Measurements from ENCODE around the gene SPECC1.

SPECC1 gene

DNA sequence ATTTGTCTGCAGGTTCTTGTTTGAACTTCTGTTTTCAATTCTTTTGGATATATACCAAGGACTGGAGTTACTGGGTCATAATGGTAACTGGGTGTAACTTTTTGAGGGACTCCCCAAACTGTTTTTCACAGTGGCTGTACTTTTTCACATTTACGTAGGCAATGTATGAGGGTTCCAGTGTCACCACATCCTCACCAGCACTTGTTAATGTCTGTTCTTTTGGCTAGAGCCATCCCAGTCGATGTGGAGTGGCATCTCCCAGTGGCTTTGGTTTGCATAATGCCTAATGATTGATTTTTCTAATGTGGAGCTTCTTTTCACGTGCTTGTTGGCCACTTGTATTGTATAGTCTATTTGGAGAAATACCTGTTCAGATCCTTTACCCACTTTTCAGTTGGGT is 59.3 kb downstream of the SPECC1 start:
- H3K4me3 ChIP-seq (ENCODE audit: low read depth, low read length, poor library complexity, severe bottlenecking) = no peak overlapping the region
- no peaks in the 10 kb centered on the region for H3K4me1 ChIP-seq (ENCODE audit: insufficient read depth, low read length, severe bottlenecking)
- H4K20me1 ChIP-seq (ENCODE audit: insufficient read depth, low read length) = no peaks in the 10 kb centered on the region
- no peaks in the 10 kb centered on the region for H3K9me3 ChIP-seq (ENCODE audit: low read length)
- 0 out of 2 replicates have a peak, but pooled peaks cover 4% of the 10 kb centered on the region for H3K27me3 ChIP-seq (ENCODE audit: insufficient read depth, low read length)
- H3K4me2 ChIP-seq (ENCODE audit: low read length) = no peak overlapping the region
- H3K36me3 ChIP-seq (ENCODE audit: insufficient read depth, low read length) = no peaks in the 10 kb centered on the region
- TF ChIP-seq EZH2 (IDR thresholded peaks at IDR 0.05; ENCODE audit: borderline replicate concordance, low read length) = no peak
- no peak for TF ChIP-seq CTCF (IDR thresholded peaks at IDR 0.05; ENCODE audit: low read length)
- no peaks in the 10 kb centered on the region for H3F3A ChIP-seq (ENCODE audit: insufficient read depth, low read length)
- no peak overlapping the region for H3K27ac ChIP-seq (ENCODE audit: low read depth, low read length, poor library complexity, severe bottlenecking)
- no peaks in the 10 kb centered on the region for H3K79me2 ChIP-seq (ENCODE audit: insufficient read depth, low read length)
- no peak overlapping the region for H2AFZ ChIP-seq (ENCODE audit: low read length)
- H3K9ac ChIP-seq (ENCODE audit: low read length) = no peak overlapping the region
- H3K9me2 ChIP-seq (ENCODE audit: low read depth, low read length) = no peaks in the 10 kb centered on the region

DNA sequence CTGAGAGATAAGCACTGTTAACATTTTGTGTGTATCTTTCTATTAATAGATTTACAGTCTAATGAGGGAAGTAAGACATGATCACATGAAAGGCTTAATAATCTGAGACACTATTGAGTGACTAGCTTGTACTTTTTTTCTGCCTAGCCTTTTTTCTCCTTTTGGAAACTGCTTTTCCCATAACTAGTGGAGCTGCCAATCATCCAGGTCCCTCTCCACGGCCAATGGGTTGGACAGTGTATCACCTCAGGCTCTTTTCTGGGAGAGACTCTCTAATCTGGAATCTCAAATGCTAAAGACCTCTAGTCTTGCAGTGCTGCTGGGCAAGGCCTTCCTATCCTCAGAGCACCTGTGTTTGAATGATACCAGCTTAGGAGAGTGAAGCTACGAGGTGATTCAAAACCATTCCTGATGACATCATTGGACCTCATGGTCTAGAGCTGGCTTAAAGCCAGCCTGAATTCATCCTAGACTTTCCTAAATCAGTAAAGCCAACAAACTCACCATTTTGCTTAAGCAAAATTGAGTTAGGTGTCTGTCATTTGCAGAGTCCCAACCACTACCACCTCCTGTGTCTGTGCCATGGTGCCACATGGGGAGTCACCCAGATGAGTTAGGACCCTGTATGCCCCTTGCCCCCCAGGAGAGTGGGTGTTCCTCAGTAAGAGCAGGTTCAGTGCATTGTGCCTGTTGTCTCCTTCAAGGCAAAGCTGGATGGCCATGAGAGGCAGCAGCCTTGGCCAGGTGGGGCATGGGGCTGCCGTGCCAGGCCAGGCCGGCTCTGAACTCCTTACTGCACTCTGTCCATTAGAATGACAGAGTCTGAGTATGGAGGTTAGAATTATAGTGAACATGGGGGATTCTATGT is 62.9 kb downstream of the SPECC1 start:
- no peak overlapping the region for H3K9ac ChIP-seq (ENCODE audit: low read length)
- no peaks in the 10 kb centered on the region for H3K9me2 ChIP-seq (ENCODE audit: low read depth, low read length)
- no peak overlapping the region for H2AFZ ChIP-seq (ENCODE audit: low read length)
- H3K27me3 ChIP-seq (ENCODE audit: insufficient read depth, low read length) = no peaks in the 10 kb centered on the region
- H3K27ac ChIP-seq (ENCODE audit: low read depth, low read length, poor library complexity, severe bottlenecking) = no peak overlapping the region
- H3K4me1 ChIP-seq (ENCODE audit: insufficient read depth, low read length, severe bottlenecking) = no peaks in the 10 kb centered on the region
- TF ChIP-seq CTCF (IDR thresholded peaks at IDR 0.05; ENCODE audit: low read length) = no peak
- no peak for TF ChIP-seq EZH2 (IDR thresholded peaks at IDR 0.05; ENCODE audit: borderline replicate concordance, low read length)
- H3K79me2 ChIP-seq (ENCODE audit: insufficient read depth, low read length) = no peaks in the 10 kb centered on the region
- H3K4me3 ChIP-seq (ENCODE audit: low read depth, low read length, poor library complexity, severe bottlenecking) = no peak overlapping the region
- no peaks in the 10 kb centered on the region for H3F3A ChIP-seq (ENCODE audit: insufficient read depth, low read length)
- no peaks in the 10 kb centered on the region for H3K36me3 ChIP-seq (ENCODE audit: insufficient read depth, low read length)
- no peaks in the 10 kb centered on the region for H4K20me1 ChIP-seq (ENCODE audit: insufficient read depth, low read length)
- no peak overlapping the region for H3K4me2 ChIP-seq (ENCODE audit: low read length)
- H3K9me3 ChIP-seq (ENCODE audit: low read length) = no peaks in the 10 kb centered on the region

DNA sequence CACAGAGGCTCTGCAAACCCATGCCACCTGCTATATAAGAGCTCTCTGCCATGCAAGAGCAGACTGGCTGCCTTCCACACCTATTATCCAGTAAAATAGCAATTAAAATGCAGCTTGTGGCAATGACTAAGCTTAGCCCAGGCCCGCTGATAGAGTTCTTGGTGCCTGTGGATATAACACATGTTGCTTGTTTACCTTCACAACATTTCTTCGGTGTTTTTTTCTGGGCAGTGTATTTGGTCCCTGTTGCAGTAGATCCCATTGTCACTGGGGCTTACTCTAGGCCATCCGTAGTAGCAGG is 63.5 kb downstream of the SPECC1 start:
- no peaks in the 10 kb centered on the region for H3K4me1 ChIP-seq (ENCODE audit: insufficient read depth, low read length, severe bottlenecking)
- H3K9ac ChIP-seq (ENCODE audit: low read length) = no peak overlapping the region
- H3K36me3 ChIP-seq (ENCODE audit: insufficient read depth, low read length) = no peaks in the 10 kb centered on the region
- no peak overlapping the region for H3K27ac ChIP-seq (ENCODE audit: low read depth, low read length, poor library complexity, severe bottlenecking)
- H3F3A ChIP-seq (ENCODE audit: insufficient read depth, low read length) = no peaks in the 10 kb centered on the region
- no peaks in the 10 kb centered on the region for H3K9me3 ChIP-seq (ENCODE audit: low read length)
- no peak overlapping the region for H2AFZ ChIP-seq (ENCODE audit: low read length)
- no peak overlapping the region for H3K4me2 ChIP-seq (ENCODE audit: low read length)
- no peak overlapping the region for H3K4me3 ChIP-seq (ENCODE audit: low read depth, low read length, poor library complexity, severe bottlenecking)
- H4K20me1 ChIP-seq (ENCODE audit: insufficient read depth, low read length) = no peaks in the 10 kb centered on the region
- H3K79me2 ChIP-seq (ENCODE audit: insufficient read depth, low read length) = no peaks in the 10 kb centered on the region
- no peaks in the 10 kb centered on the region for H3K27me3 ChIP-seq (ENCODE audit: insufficient read depth, low read length)
- TF ChIP-seq CTCF (IDR thresholded peaks at IDR 0.05; ENCODE audit: low read length) (no peak), EZH2 (IDR thresholded peaks at IDR 0.05; ENCODE audit: borderline replicate concordance, low read length) (no peak)
- H3K9me2 ChIP-seq (ENCODE audit: low read depth, low read length) = no peaks in the 10 kb centered on the region

Measured in OCI-LY1 (cell line).